NOMO-1 (cell line): ENCODE data around the gene EP400.

Experiments used
- DNase-seq, 2 experiments: peaks; one replicate each; lab custom pipeline; 2025; ENCODE audit not compliant: unreplicated experiment in 2 of 2; lab: John Stamatoyannopoulos, UW

Gene EP400

GRCh38 chr12:132061641-132062430, 112.1 kb downstream of the EP400 start:
- no peak for DNase-seq

- DNase-seq, result no peak
Measured at GRCh38 chr12:132062481-132062880, 112.7 kb downstream of the EP400 start.

GRCh38 chr12:132063491-132063890, 113.7 kb downstream of the EP400 start:
- DNase-seq, result no peak

GRCh38 chr12:132064631-132065030, 114.9 kb downstream of the EP400 start:
- DNase-seq, result no peak

GRCh38 chr12:132065203-132065602, 115.5 kb downstream of the EP400 start:
- no peak for DNase-seq

- no peak for DNase-seq
Measured at GRCh38 chr12:132065609-132066344, 116.0 kb downstream of the EP400 start.

GRCh38 chr12:132066345-132066685, 116.6 kb downstream of the EP400 start:
- peak in 1 of 2 experiments; percentile 23 for DNase-seq

GRCh38 chr12:132066749-132067148, 117.0 kb downstream of the EP400 start:
- DNase-seq, result no peak

- DNase-seq, result no peak
Measured at GRCh38 chr12:132067182-132067581, 117.4 kb downstream of the EP400 start.

GRCh38 chr12:132068250-132068649, 118.5 kb downstream of the EP400 start:
- no peak for DNase-seq

GRCh38 chr12:132069336-132069985, 119.7 kb downstream of the EP400 start:
- DNase-seq, result no peak

- no peak for DNase-seq
Measured at GRCh38 chr12:132070298-132070697, 120.6 kb downstream of the EP400 start.

GRCh38 chr12:132071040-132071810, 121.5 kb downstream of the EP400 start:
- DNase-seq, result peak in 1 of 2 experiments; percentile 47

- DNase-seq, result no peak
Measured at GRCh38 chr12:132071830-132072384, 122.2 kb downstream of the EP400 start.

- DNase-seq, result no peak
Measured at GRCh38 chr12:132074216-132074615, 124.5 kb downstream of the EP400 start.

GRCh38 chr12:132075026-132075713, 125.4 kb downstream of the EP400 start:
- DNase-seq, result no peak

GRCh38 chr12:132075714-132076553, 126.2 kb downstream of the EP400 start:
- DNase-seq, result no peak

- DNase-seq, result no peak
Measured at GRCh38 chr12:132076711-132077110, 127.0 kb downstream of the EP400 start.
